Gastroesophageal sphincter (tissue), 4 donors: ENCODE data around the gene HSPA1B. TPM values are rescaled to one million over a fixed set of nuclear protein-coding genes. Genes with fewer than 3 reads are reported as not detected.

Experiments used
- ATAC-seq: fragments of 150-250 bp; one replicate; pipeline ENCODE4 v1.9.1; 2016; ENCODE audit warnings: mild to moderate bottlenecking, moderate library complexity
- H3K27ac ChIP-seq, 4 donors: fragments of 200-600 bp; sonication (generic) in 3 of 4; 1 replicate in 3 of 4; 2 replicates in 1 of 4; pipeline ENCODE4 v1.5.1; 2016 to 2019
- H3K27me3 ChIP-seq: fragments of 200-600 bp; sonication (generic); one replicate; pipeline ENCODE4 v1.5.1; 2019
- H3K36me3 ChIP-seq, 2 donors: fragments of 200-600 bp; sonication (generic); one replicate each; pipeline ENCODE4 v1.5.1; 2019; ENCODE audit warnings: control low read depth in 1 of 2
- H3K4me1 ChIP-seq, 3 donors: fragments of 200-600 bp; sonication (generic); 1 replicate in 2 of 3; 2 replicates in 1 of 3; pipeline ENCODE4 v1.5.1; 2016 to 2019; ENCODE audit warnings: control low read depth in 2 of 3
- H3K4me3 ChIP-seq, 2 donors: fragments of 200-600 bp; sonication (generic); one replicate each; pipeline ENCODE4 v1.5.1; 2019; ENCODE audit warnings: mild to moderate bottlenecking in 1 of 2, moderate library complexity in 1 of 2
- H3K9me3 ChIP-seq, 3 donors: fragments of 200-600 bp; sonication (generic); one replicate each; pipeline ENCODE4 v1.5.1; 2017 to 2019; ENCODE audit warnings: control low read depth in 2 of 3
- CTCF ChIP-seq, 4 experiments: fragments of 200-600 bp in 2 of 4; fragments of 450-650 bp in 2 of 4; sonication (generic) in 1 of 4; IDR thresholded peaks; one replicate each; pipeline ENCODE4 v1.5.1; 2017 to 2019; ENCODE audit warnings: antibody characterized with exemption in 4 of 4, mild to moderate bottlenecking in 2 of 4, moderate library complexity in 2 of 4
- EP300 ChIP-seq: sonication (generic); formaldehyde crosslinking; IDR thresholded peaks from one replicate; pipeline ENCODE4 v1.6.1; 2017; ENCODE audit warnings: antibody characterized with exemption, mild to moderate bottlenecking
- POLR2A ChIP-seq, 2 donors: fragments of 450-650 bp; IDR thresholded peaks; one replicate each; pipeline ENCODE4 v1.6.1; 2017; ENCODE audit warnings: antibody characterized with exemption in 2 of 2, mild to moderate bottlenecking in 2 of 2, moderate library complexity in 1 of 2
- POLR2AphosphoS5 ChIP-seq: sonication (generic); formaldehyde crosslinking; IDR thresholded peaks from one replicate; pipeline ENCODE4 v1.6.1; 2017; ENCODE audit warnings: antibody characterized with exemption
- WGBS, 2 donors: methylation state at CpG; one replicate each; pipeline ENCODE4 v1.1.5; 2018; ENCODE audit warnings: low coverage in 1 of 2; 5-methylcytosine and 5-hydroxymethylcytosine counted together
- total RNA-seq, 4 donors: library from RNA; depleted of rRNA; stranded (reverse); fragments of >200 nt; gene quantifications; one replicate each; pipeline ENCODE4 v1.1.0, GENCODE V29; 2016

Gene HSPA1B
- total RNA-seq, 4 donors from 2014 or later = 198 to 260 (median 219) TPM

- Histone ChIP-seq H3K27me3 (no peaks in the 10 kb centered on the region), H3K36me3 (peaks cover 0 to 48% of the 10 kb centered on the region in 2 donors), H3K4me1 (peaks cover 0 to 23% (median 6%) of the 10 kb centered on the region in 3 donors), H3K4me3 (no peak overlapping the region), H3K9me3 (no peaks in the 10 kb centered on the region), H3K27ac (no peak overlapping the region)
- no peak for TF ChIP-seq EP300
- no peak for TF ChIP-seq POLR2AphosphoS5
- TF ChIP-seq CTCF (IDR thresholded peaks at IDR 0.05) = no peak
- TF ChIP-seq POLR2A (IDR thresholded peaks at IDR 0.05) = no peak
- ATAC-seq = no peak
- WGBS, 2 donors = 82 to 86% methylated on average over 5 to 8 of the region's 8 CpGs
These were observed 31.2 kb downstream of the HSPA1B start for GRCh38 chr6:31858707-31859106.

- ATAC-seq = no peak
- Histone ChIP-seq H3K27me3 (no peaks in the 10 kb centered on the region), H3K9me3 (no peaks in the 10 kb centered on the region), H3K27ac (no peak overlapping the region), H3K36me3 (peaks cover 0 to 48% of the 10 kb centered on the region in 2 donors), H3K4me1 (peaks cover 0 to 33% (median 6%) of the 10 kb centered on the region in 3 donors), H3K4me3 (no peak overlapping the region)
- 65 to 83% methylated on average over 2 to 4 of the region's 11 CpGs for WGBS, 2 donors
- TF ChIP-seq POLR2A (IDR thresholded peaks at IDR 0.05) (no peak), POLR2AphosphoS5 (no peak)
These were observed 32.4 kb downstream of the HSPA1B start for GRCh38 chr6:31859923-31860322.

- H3K27ac ChIP-seq = no peak overlapping the region
- 83 to 100% methylated on average over 2 to 6 of the region's 13 CpGs for WGBS, 2 donors
- TF ChIP-seq EP300 (no peak), CTCF (IDR thresholded peaks at IDR 0.05) (no peak), POLR2AphosphoS5 (no peak), POLR2A (IDR thresholded peaks at IDR 0.05) (no peak)
- H3K4me1 ChIP-seq = peaks cover 0 to 33% (median 6%) of the 10 kb centered on the region in 3 donors
- no peaks in the 10 kb centered on the region for H3K9me3 ChIP-seq
- no peak for ATAC-seq
- no peaks in the 10 kb centered on the region for H3K27me3 ChIP-seq
- no peak overlapping the region for H3K4me3 ChIP-seq
- peaks cover 0 to 48% of the 10 kb centered on the region in 2 donors for H3K36me3 ChIP-seq
These were observed 32.8 kb downstream of the HSPA1B start for GRCh38 chr6:31860349-31860748.

GRCh38 chr6:31861150-31861549, 33.6 kb downstream of the HSPA1B start:
- peaks cover 0 to 33% (median 6%) of the 10 kb centered on the region in 3 donors for H3K4me1 ChIP-seq
- no peaks in the 10 kb centered on the region for H3K27me3 ChIP-seq
- no peak for TF ChIP-seq CTCF (IDR thresholded peaks at IDR 0.05)
- no peak for TF ChIP-seq POLR2AphosphoS5
- TF ChIP-seq POLR2A (IDR thresholded peaks at IDR 0.05) = no peak
- TF ChIP-seq EP300 = no peak
- H3K36me3 ChIP-seq = peaks cover 0 to 48% of the 10 kb centered on the region in 2 donors
- H3K4me3 ChIP-seq = no peak overlapping the region
- no peak overlapping the region for H3K27ac ChIP-seq
- 84 to 87% methylated on average over 3 to 4 of the region's 7 CpGs for WGBS, 2 donors
- no peaks in the 10 kb centered on the region for H3K9me3 ChIP-seq
- no peak for ATAC-seq

GRCh38 chr6:31861919-31862343, 34.4 kb downstream of the HSPA1B start:
- no peak for TF ChIP-seq EP300
- no peak for TF ChIP-seq POLR2AphosphoS5
- no peak for TF ChIP-seq CTCF (IDR thresholded peaks at IDR 0.05)
- no peak for TF ChIP-seq POLR2A (IDR thresholded peaks at IDR 0.05)
- WGBS, 2 donors = 11 to 24% methylated on average over 4 to 9 of the region's 17 CpGs
- H3K27me3 ChIP-seq = no peaks in the 10 kb centered on the region

More at GRCh38 chr6:31861919-31862343, 34.4 kb downstream of the HSPA1B start:
- H3K9me3 ChIP-seq = no peaks in the 10 kb centered on the region
- peak overlapping the region in 3 of 4 donors; percentile 91 to 96 (median 95) for H3K27ac ChIP-seq
- H3K36me3 ChIP-seq = peaks cover 0 to 44% of the 10 kb centered on the region in 2 donors
- peak overlapping the region; percentile 83 for H3K4me3 ChIP-seq
- ATAC-seq = no peak
- H3K4me1 ChIP-seq = peaks cover 0 to 33% (median 6%) of the 10 kb centered on the region in 3 donors
